ENCODE data around the gene IMMP2L. TPM values are rescaled to one million over a fixed set of nuclear protein-coding genes. Genes with fewer than 3 reads are reported as not detected.

Gene IMMP2L
- total and polyA plus RNA-seq, 2 of the 8 experiments (the other 6 are each of a cell fraction or from before 2014, with no cell fraction given) = 2.3 to 10.1 TPM

DNA sequence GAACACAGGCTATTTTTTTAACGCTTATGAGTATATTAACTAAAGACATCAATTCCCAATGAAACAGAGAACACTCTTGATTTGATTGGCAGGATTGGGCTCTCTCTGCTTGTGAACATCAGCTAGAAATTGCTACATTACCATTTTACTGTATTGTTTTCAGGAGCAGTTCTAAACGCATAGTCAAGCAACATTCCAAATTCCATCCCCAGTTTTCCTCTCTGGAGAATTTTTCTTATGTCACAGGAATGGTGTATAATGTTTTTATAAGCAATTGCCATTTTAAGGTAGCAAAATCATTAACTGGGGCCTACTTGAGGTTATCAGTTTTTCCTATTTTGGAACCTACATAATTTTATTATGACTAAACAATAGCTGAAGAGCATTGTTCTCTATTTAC is 748.3 kb downstream of the IMMP2L start (continued):
- no peak for TF ChIP-seq POLR2AphosphoS5 (IDR thresholded peaks at IDR 0.05; ENCODE audit: low read depth, low read length)

Data from H1 (cell line).